Loucy (cell line): ENCODE measurements around the gene AFF3.
"Not testable (repeated sequence)": the region's sequence is repeated elsewhere in the genome, so short reads cannot be mapped to it uniquely, and the experiment has no call there.

ENCODE experiments used
- H2AFZ ChIP-seq: fragments of 200-600 bp; sonication (generic); 2 replicates; pipeline ENCODE4 v1.6.0; 2016; ENCODE audit warnings: antibody characterized with exemption, mild to moderate bottlenecking, low read length, moderate library complexity
- H3F3A ChIP-seq: fragments of 200-600 bp; 2 replicates; pipeline ENCODE4 v1.6.0; 2016; ENCODE audit warnings: antibody characterized with exemption, low read depth, mild to moderate bottlenecking
- H3K27me3 ChIP-seq: fragments of 200-600 bp; sonication (generic); 2 replicates; pipeline ENCODE4 v1.6.1; 2014; ENCODE audit warnings: low read length, mild to moderate bottlenecking; ENCODE audit not compliant: insufficient read depth, poor library complexity, severe bottlenecking
- H3K36me3 ChIP-seq: fragments of 200-600 bp; sonication (generic); 2 replicates; pipeline ENCODE4 v1.6.1; 2016; ENCODE audit warnings: low read length; ENCODE audit not compliant: insufficient read depth
- H3K4me1 ChIP-seq: fragments of 200-600 bp; sonication (generic); 2 replicates; pipeline ENCODE4 v1.5.1; 2014; ENCODE audit warnings: low read length, mild to moderate bottlenecking; ENCODE audit not compliant: insufficient read depth, poor library complexity, severe bottlenecking
- H3K4me2 ChIP-seq: fragments of 200-600 bp; sonication (generic); 2 replicates; pipeline ENCODE4 v1.6.0; 2014; ENCODE audit warnings: antibody characterized with exemption, low read length, low read depth, mild to moderate bottlenecking; ENCODE audit not compliant: poor library complexity, severe bottlenecking
- H3K4me3 ChIP-seq: fragments of 200-600 bp; sonication (generic); 2 replicates; pipeline ENCODE4 v1.5.1; 2014; ENCODE audit warnings: low read length, mild to moderate bottlenecking, mixed read lengths; ENCODE audit not compliant: poor library complexity, severe bottlenecking
- H3K79me2 ChIP-seq: fragments of 200-600 bp; sonication (generic); 2 replicates; pipeline ENCODE4 v1.6.1; 2014; ENCODE audit warnings: low read length; ENCODE audit not compliant: insufficient read depth
- H3K9ac ChIP-seq: fragments of 200-600 bp; sonication (generic); 2 replicates; pipeline ENCODE4 v1.6.0; 2014; ENCODE audit warnings: mild to moderate bottlenecking, low read depth, low read length, moderate library complexity; ENCODE audit not compliant: poor library complexity, severe bottlenecking
- H3K9me2 ChIP-seq: fragments of 200-600 bp; sonication (generic); replicated peaks from 2 replicates; pipeline ENCODE4 v1.6.1; 2016; ENCODE audit warnings: low read depth, low read length, mixed read lengths
- H3K9me3 ChIP-seq: fragments of 200-600 bp; sonication (generic); 2 replicates; pipeline ENCODE4 v1.6.1; 2014; ENCODE audit warnings: mild to moderate bottlenecking, antibody characterized with exemption, low read length, low read depth; ENCODE audit not compliant: insufficient read depth
- H4K20me1 ChIP-seq: fragments of 200-600 bp; sonication (generic); 2 replicates; pipeline ENCODE4 v1.6.0; 2014; ENCODE audit warnings: antibody characterized with exemption, low read length, mild to moderate bottlenecking; ENCODE audit not compliant: insufficient read depth, poor library complexity, severe bottlenecking
- EZH2phosphoT487 ChIP-seq: fragments of 200-600 bp; IDR thresholded peaks from 2 replicates; pipeline ENCODE4 v1.6.1; 2018; ENCODE audit warnings: antibody characterized with exemption, mild to moderate bottlenecking, moderate library complexity, borderline replicate concordance
- TF ChIP-seq, protein P1 (sequence below): fragments of 200-600 bp; sonication (generic); conservative IDR thresholded peaks from 2 replicates; pipeline ENCODE4 v1.5.1; 2014; ENCODE audit warnings: mild to moderate bottlenecking, antibody characterized with exemption, low read length

Gene AFF3

DNA sequence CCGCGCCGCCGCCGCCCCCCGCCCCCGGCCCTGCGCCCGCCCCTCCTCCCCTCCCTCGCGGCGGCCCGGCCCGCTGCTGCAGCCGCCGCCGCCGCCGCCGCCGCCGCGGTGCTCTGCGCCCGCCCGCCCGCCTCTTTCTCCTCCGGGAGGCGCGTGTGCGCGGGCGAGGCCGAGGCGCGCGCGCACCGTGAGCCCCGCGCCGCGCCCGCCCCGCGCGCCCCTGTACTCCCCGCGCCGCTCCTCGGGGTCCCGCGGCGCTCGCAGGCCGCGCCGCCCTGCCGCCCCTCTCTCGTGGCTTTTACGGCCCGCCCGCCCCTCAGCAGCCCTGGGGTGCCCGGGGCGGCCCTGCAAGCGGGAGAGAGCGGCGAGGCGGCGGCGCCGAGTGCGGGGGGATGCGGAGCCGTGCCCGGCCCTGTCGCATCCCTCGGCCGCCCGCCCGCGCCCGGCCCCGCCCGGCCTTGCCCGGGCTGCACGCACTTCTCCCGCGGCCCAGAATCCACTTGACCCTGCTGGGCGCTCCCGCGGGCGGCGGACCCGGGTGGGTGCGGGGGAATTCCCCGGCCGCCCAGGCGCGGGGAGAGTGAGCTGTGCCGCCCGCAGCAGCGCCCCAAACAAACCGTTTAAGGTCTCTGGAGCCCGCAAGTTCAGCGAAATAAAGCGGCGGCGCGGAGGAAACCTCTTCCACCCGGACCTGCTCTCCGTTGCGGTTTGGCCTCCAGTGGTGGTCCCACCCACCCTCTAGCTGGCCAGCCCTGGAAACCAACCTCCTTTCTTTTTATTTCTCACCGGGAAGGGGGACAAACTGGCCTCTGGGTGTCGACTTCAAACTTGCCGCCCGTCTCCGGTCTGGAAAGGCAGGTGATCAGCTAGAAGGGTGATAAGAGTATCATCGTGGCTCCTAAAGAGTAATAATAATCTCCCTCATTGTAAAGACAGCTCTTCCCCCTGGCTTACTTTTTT is 37.4 kb downstream of the AFF3 start:
- no peaks in the 10 kb centered on the region for H3K79me2 ChIP-seq
- TF ChIP-seq, protein P1, sequence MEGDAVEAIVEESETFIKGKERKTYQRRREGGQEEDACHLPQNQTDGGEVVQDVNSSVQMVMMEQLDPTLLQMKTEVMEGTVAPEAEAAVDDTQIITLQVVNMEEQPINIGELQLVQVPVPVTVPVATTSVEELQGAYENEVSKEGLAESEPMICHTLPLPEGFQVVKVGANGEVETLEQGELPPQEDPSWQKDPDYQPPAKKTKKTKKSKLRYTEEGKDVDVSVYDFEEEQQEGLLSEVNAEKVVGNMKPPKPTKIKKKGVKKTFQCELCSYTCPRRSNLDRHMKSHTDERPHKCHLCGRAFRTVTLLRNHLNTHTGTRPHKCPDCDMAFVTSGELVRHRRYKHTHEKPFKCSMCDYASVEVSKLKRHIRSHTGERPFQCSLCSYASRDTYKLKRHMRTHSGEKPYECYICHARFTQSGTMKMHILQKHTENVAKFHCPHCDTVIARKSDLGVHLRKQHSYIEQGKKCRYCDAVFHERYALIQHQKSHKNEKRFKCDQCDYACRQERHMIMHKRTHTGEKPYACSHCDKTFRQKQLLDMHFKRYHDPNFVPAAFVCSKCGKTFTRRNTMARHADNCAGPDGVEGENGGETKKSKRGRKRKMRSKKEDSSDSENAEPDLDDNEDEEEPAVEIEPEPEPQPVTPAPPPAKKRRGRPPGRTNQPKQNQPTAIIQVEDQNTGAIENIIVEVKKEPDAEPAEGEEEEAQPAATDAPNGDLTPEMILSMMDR: no peak
- TF ChIP-seq EZH2phosphoT487: no peak
- H3K27me3 ChIP-seq: no peaks in the 10 kb centered on the region
- peak overlapping the region; percentile 56 for H3K4me2 ChIP-seq
- no peaks in the 10 kb centered on the region for H3K9me3 ChIP-seq
- no peaks in the 10 kb centered on the region for H3K36me3 ChIP-seq
- no peaks in the 10 kb centered on the region for H3F3A ChIP-seq
- no peak overlapping the region for H2AFZ ChIP-seq
- no peaks in the 10 kb centered on the region for H3K9me2 ChIP-seq
- H3K9ac ChIP-seq: no peak overlapping the region
- H3K4me3 ChIP-seq: peak overlapping the region; percentile 68
- no peaks in the 10 kb centered on the region for H3K4me1 ChIP-seq
- H4K20me1 ChIP-seq: no peaks in the 10 kb centered on the region

DNA sequence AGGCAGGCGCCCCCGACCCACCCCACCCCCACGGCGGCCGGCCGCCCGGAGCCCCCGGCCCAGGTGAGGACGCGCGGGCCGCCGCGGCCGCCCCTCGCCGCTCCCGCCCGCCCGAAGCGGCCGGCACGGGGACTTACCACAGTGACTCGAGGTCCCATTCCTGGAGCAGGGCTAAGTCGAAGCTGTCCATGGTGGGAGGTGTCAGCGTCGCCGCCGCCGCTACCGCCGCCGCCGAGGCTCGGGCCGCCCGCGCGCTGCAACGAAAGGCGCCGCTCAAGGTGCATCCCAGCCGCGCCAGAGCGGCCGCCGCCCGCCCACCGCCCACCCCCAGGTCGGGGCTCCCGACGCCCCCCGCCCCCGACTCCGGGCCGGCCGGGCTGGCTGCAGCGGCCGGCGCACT is 38.1 kb downstream of the AFF3 start:
- H4K20me1 ChIP-seq, H3K79me2 ChIP-seq, H3K9ac ChIP-seq, H3K4me2 ChIP-seq, H3K36me3 ChIP-seq, H3K4me1 ChIP-seq, H3K27me3 ChIP-seq, H3K9me2 ChIP-seq, H3K4me3 ChIP-seq, H3K9me3 ChIP-seq, H3F3A ChIP-seq, H2AFZ ChIP-seq: not testable (repeated sequence)

DNA sequence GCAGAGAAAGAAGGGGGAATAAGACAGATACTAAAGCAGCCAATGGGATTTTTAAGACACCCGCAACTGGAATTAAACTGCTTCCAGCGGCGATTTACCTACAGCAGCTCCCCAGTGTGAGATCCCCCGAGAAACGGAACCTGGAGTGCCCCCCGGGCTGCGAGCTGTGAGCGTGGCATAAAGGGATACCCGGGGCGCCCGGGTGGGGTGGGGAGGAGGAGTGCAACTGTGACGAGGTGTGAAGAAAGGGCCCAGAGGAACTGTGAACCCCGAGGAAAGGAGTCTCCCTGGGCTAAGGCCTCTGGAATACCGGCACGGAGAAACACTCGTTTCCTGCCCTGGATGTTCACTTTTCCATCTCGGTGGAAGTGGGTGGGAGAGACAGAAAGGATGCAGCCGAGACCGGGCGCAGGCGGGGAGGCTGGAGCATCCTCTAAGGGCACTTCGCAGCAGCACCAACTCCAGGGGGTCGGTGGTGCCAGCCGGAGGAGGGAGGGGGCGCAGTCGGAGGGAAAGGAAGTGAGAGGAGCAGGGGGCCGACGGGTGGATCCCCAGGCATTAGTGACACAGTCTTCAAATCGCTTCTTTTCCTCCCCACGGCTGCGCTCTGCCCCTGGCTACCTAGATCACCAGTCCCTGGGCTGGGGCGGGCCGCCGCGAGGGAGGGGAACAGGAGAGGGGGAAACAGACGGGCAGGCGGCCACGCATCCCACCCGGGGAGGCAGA is 38.7 kb downstream of the AFF3 start:
- H3K4me3 ChIP-seq: not testable (repeated sequence)

DNA sequence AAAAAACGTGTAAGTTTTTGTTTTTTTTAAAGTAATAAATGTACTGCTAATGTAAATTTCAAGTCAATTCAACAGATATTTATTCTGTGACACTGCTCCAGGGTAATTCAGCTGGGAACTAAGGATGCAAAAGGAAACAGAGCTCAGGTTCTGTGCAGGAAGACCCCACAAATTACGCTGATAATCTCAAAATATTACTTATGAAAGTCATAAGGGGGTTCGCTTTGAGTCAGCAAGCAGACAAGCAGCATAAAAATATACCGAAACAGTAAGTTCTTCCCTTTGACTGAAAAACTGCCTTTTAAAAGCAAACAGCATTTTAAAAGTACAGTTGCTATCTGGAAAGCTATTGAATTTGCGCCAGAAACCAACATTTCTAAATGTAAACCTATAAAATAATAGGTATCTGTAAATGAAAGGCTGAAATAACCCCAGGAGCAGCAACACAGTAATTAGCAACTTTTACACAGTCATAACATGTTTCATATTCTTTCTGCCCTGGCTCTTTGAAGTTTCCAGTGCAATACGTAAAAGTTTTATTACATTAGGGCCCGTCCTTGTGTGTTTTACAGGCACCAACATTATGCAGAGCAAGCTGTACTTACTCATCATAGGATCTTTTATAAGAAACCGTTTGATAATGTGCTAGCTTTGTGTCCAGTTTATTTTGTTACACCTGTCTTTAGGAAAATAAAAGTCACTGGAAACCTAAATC is 39.8 kb downstream of the AFF3 start:
- H4K20me1 ChIP-seq, H3K9ac ChIP-seq, H3K27me3 ChIP-seq, H3K79me2 ChIP-seq, H3K4me2 ChIP-seq, H3K4me3 ChIP-seq, H3F3A ChIP-seq, H3K4me1 ChIP-seq, H3K36me3 ChIP-seq, H2AFZ ChIP-seq, H3K9me3 ChIP-seq, H3K9me2 ChIP-seq: not testable (repeated sequence)

More for the DNA sequence above, 38.7 kb downstream of the AFF3 start:
- H3K9me3 ChIP-seq, H3K9ac ChIP-seq, H3K79me2 ChIP-seq, H3K9me2 ChIP-seq, H2AFZ ChIP-seq, H4K20me1 ChIP-seq, H3K27me3 ChIP-seq, H3K36me3 ChIP-seq, H3F3A ChIP-seq, H3K4me1 ChIP-seq, H3K4me2 ChIP-seq: not testable (repeated sequence)

DNA sequence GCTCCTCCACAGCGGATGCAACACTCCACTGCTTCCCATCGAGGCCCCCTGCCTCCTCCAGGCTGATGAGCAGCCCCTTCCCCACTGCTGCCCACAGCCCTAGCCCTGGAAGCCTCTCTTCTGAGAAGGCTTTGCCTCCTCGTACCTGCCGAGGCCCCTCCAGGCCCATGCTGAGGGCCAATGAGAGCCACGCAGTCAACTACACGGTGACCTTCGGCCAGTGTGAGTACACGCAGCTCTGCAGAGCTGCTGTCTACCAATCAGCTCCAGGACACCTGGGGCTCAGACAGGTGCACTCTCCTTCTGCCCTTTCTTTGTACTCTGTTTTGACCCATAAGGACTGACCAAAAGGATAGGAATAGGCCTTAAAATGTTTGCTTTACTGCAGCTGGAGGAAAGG is 43.5 kb downstream of the AFF3 start:
- not testable (repeated sequence) for H3K4me3 ChIP-seq, H3K36me3 ChIP-seq, H3K4me1 ChIP-seq, H3K9ac ChIP-seq, H3K27me3 ChIP-seq, H3K9me2 ChIP-seq, H2AFZ ChIP-seq, H3K9me3 ChIP-seq, H3F3A ChIP-seq, H4K20me1 ChIP-seq, H3K79me2 ChIP-seq, H3K4me2 ChIP-seq

DNA sequence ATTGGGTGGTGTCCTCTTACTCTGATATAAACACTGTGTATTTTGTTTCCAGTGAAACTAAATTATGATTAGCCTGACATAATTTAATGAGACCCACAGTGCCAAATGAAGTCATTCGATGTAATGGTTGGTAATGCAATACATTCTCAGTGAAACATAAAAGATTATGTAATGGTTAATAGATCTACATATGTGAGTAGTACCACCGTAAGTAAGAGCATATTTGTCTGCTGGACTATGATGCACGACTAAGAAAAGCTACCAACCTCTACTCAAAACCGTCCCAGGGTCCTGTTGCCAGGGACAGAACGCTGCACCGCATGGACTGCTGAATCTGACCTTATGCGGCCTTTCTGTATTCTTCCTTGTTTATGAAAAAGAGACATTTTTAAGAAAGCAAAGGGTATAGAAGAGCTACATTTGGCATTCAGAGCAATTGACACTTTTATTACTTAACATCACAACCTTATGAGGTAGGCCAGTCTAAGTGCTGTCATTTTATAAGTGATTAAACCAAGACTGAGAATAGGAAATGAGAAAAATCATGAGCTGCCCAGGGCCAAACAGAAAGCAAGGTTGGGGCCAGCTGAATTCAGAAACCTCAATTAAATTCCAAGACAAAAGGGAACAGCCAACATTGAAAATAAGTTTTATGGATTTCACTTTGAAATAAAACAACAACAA is 44.6 kb downstream of the AFF3 start:
- not testable (repeated sequence) for H3K4me2 ChIP-seq, H3K79me2 ChIP-seq, H4K20me1 ChIP-seq, H2AFZ ChIP-seq, H3K4me1 ChIP-seq, H3K9me3 ChIP-seq, H3F3A ChIP-seq, H3K9me2 ChIP-seq, H3K4me3 ChIP-seq, H3K9ac ChIP-seq, H3K36me3 ChIP-seq, H3K27me3 ChIP-seq
